GM21423 (cell line): ENCODE data around the gene CMTM8.

ENCODE experiments used
- ATAC-seq: cut with Tn5 transposase; IDR thresholded peaks from one replicate; pipeline ENCODE4 v1.9.1; 2021; ENCODE audit warnings: mild to moderate bottlenecking, moderate library complexity; ENCODE audit not compliant: unreplicated experiment

Gene CMTM8

DNA sequence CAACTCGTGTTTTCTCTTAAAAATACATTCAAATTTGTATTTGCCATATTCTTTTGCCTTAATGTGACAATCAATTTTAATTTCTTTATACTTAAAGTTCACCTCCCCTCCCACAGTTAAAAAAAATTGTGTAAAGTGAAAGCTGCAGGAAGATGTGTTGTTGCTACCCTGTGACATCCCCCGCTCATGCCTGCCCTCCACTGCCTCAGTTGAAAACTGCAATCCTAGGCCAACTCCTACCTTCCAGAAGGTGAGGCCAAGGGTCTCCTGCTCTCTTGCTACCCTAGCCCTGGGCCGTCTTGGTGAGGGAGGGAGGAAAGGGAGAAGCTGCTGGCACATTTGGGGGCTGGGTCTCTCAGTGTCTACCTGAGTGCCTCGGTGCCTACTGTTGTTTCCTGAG is 96.2 kb downstream of the CMTM8 start:
- no peak for ATAC-seq

DNA sequence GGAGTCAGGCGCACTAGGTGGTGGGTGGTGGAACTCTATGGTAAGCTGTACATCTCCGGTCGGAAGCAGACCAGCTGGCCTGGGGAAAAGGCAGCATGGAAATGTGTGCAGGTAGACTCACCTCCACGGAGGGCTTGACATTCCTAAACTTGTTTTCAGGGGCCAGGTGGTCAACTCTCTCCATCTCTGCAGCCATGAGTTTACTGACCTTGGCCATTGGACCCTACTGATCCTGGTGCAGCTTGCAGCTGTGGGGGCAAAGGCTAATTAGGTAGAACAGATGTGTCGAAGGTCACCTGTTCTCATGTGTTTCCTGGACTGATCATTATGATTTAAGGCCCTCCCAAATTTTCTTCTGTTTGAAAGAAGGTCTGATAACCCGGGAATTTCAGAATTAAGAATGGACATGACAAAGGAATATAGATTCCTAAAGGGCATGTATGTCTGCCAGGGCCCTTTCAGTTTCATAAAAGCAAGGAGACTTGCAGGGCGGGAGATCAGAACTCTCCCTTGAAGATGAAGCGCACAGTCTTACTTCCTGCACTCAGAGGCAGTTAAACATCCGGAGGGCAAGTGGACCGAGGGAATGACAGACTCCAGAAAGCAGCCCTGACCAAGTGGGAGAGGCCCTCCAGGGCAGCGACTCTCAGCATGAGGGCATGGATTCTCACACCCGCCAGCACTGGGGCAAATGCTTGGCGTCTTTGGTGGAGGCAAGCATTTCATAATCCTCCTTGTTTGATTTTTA is 97.1 kb downstream of the CMTM8 start:
- no peak for ATAC-seq

DNA sequence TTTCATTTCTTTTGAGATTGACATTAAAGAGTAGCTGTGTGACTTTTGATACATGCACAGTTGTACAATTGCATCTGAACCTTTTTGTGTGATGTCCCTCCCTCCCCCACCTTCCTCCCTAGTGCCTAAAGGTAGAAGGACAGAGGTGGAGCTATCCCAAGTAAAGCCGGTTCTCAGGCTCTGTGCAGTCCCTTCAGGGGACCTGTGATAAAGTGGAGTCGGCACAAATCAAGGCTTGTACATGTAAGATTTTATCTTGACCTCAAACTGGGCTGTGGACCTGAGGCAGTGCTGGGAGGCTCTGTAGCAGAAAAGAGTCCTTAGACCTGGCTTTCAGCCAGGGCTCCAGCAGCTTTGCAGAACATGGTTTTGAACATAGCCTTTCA is 97.6 kb downstream of the CMTM8 start:
- ATAC-seq: no peak

DNA sequence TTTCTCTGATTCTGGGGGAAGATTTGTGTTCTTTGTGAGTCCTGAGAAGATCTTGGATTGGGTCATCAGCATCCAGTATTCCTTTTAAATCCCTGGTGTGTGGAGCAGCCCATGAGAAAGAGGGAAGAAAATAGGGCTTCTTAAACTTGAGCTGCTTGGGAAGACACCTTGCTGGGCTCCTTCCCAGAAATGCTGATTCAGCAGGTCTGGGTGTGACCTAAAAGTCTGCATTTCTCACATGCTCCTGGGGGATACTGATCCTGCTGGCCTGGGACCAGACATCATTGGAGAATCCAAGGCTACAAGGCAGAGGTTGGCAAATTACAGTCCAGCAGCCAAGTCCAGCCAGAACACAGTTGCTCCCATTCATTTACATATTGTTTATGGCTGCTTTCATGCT is 99.0 kb downstream of the CMTM8 start:
- ATAC-seq: no peak

DNA sequence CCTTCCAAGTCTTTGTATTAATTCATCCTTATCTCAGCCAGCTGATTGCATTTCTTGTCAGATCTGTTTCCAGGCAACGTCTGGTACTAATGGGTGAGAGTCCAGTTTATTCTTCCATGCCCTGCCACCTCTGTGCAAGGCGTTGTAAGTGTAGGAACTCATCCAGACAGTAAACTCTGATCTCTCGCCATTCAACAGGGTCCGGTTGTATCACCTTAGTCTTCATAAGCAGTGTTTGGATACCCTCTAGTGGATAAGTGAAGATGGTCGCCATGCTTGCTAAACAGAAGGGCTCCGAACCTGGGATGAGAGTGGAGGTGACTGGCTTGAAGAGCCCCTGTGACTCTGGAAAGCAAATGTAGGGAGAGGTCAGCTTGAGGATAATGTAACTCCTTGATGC is 101.6 kb downstream of the CMTM8 start:
- ATAC-seq: no peak

DNA sequence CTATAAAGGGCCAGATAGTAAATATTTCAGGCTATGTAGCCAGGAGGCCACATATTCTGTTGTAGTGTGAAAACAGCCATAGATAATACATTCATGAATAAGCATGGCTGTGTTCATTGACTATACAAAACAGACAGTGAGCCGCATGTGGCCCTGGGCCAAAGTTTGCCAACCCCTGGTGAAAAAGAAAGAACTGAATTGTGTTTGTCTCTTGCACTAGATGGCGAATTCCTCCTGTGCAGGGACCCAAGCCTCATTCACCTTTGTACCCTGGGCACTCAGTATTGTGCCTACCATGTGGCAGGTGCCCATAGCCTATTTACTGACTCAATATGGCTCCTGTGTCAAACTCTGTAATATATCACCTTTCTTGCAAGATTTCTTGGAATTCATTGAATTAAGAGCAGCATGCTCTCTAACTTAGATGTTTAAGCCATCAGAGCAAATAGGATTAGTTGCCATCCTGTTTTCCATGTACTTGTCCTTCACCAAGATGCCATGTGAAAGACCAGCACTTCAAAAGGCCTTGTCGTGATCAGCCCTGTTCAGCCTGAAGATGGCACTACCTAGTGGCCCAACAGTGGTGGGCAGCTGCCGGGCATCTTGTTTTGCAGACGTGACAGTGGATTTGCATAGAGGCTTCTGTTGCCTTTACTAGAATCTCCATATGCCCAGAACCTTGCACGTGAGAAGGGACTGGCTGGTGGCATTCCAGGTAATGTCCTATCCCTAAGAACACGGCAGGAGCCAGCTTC is 102.3 kb downstream of the CMTM8 start:
- ATAC-seq: no peak

DNA sequence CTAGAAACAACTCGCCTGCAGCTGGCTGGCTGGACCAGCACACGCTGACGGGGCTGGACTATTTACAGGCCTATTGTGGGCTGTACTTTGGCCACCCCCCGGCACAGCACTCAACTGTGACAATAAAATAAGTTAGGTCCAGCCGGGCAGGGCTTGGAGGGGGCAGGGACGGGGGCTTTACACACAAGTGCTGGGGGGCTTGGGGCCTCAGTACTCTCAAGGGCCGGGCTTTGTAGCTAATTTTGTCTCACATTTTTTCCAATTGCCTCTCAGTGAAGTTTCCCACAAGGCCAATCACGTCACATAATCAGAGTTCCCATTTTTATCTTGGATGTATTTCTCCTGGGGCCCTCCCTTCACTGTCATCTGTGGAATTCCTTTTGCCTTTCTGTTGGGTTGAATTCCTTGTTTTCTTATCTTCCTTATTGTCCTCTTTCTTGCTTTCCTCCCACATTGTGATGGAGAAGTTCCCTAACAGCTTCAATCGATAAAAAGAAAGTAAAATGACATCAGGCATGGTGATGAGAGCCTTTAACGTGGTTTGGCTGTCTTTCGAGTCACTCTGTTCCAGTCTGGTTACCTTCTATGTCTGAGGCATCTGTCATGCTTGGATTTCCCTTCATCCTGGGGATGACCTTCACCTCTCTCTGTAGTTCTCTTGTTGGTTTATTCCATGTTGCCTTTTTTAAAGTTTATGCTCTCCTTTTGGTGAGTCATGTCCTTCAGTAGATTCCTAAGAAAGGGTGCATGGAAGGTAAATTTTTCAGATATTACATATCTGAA is 109.1 kb downstream of the CMTM8 start:
- no peak for ATAC-seq

DNA sequence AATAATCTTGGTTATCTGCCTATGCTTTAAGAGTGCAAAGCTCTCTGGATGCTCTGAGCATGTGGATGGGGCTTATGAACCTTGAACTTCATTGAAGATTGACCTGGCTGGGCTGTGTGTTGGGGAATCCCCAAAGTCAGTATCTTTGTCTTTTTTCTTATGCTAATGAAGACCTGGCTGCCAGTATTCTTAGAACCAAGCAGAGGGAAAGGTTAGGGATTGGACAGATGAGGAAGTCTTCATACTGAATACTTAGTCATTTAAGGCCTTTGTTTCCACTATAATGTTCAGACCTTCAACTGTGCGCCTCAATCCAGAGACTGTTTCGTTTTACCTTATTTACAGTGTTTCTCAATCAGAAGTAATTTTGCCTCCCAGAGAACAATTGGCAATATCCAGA is 110.7 kb downstream of the CMTM8 start:
- no peak for ATAC-seq

DNA sequence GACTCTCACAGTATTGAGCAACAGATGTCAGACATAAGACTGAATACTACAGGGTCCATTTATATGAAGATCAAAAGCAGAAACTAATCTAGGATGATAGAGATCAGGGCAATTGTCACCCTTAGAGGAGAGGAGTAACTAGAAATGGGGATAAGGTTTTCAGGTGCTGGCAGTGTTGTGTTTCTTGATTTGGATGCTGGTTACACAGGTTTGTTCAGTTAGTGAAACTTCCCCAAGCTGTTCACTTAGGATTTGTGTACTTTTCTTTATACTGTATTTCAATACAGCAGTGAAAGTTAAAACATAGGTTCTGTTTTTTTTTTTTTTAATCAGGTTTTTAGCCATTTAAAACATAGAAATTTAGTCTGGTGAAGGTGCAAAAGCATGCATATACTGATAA is 114.1 kb downstream of the CMTM8 start:
- ATAC-seq: no peak

DNA sequence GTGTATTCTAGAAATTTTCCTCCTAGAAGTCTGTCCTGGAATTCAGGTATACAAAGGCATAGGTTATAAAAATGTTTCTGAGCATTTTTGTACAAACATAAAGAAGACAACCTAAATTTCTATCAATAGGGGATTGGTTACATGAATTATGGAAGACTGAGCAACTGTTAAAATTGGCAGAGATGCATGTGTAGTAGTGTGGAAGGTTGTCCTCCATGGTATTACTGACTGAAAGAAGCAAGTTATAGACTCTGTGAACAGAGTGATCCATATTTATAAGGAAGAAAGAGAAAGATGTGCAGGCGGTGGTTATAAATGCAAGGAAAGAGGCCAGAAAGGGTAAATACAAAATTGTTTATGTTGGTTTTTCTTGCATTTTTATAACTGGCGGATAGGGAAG is 114.9 kb downstream of the CMTM8 start:
- ATAC-seq: no peak

DNA sequence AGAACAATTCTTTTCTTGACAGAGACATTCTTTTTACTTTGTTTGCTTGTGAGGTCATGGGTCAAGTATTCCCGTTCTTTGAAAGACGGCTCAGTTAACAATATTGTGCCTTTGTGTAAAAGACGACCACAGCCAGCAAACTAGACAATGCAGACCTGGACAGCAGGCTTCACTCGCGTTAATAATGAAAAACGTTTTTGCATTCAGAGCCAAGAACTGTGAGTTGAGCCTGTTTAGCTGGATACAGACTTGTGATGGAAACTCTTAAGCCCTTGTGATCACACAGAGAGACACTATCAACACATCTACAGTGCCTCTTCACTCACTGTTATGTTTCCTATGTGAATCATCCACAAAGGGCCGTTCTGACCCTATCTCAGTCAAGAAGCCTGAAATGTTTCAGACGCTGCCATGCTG is 115.9 kb downstream of the CMTM8 start:
- ATAC-seq: no peak

DNA sequence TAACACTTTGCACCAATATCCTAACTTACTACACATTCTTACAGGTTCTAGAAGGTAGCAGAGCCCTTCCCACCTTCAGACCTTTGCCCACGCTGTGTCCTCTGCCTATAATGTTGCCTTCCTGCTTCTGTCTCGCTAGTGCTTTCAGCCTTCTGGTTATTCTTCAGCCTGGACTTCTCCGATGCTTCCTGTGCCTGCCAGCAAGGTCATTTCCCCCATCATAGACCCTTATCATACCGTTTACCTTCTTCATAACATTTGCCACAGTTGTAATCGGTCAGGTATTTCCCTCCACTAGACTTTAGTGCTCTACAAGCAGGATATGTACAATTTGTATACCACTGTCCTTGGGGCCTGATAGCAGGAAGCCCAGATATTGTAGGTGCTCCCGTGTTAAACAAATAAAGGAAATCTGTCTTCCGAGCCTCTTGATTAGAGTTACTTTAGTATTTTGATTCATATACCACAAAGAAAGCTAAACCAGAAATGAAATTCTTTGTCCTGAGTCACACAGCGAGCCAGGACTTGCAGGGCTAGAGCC is 117.3 kb downstream of the CMTM8 start:
- ATAC-seq: no peak

DNA sequence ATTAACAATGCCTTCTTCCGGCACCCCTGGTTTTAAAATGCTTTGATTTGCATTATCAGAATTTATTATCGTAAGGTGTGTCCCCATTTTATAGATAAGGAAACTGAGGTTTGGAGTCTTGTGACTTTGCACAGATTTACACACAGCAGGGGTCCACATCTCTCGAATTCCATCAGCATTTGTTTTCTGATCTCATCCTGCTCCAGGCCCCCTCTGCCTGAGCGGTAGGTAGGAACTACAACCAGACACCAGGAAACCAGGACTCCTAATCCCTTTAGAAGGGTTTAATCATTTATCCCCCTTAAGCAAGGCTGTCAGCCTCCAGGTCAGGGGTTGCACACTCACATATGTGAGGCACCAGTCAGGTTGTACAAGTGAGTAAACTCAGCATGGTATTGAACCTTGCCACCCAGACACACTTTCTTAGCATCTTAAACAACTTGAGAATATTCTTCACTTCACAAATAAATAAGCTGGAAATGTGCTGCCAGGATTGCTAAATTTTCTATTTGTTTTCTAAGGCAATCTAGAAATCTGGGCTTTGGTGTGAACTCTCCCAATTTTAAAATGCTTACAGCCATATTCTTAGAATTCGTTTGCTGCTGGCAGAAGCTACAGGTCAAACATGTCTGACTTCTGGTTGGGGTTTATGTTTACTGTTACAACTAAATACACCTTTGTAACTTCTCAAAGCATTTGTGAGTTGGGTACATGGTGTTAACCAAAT is 121.4 kb downstream of the CMTM8 start:
- ATAC-seq: no peak

DNA sequence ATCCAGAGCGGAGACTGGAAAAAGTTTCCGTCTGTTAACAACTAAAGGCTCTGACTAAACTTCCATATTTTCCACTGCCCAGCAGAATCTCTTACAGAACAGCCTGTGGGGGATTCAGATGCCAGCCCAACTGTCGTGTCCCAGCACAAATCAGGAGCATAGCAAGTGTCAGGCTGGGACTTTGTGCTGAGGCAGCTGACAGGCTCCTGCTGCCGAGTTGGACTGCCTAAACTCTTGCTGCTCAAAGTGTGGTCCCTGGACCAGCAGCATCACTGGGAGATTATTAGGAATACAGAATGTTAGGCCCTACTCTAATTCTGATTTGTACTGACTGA is 122.0 kb downstream of the CMTM8 start:
- no peak for ATAC-seq

DNA sequence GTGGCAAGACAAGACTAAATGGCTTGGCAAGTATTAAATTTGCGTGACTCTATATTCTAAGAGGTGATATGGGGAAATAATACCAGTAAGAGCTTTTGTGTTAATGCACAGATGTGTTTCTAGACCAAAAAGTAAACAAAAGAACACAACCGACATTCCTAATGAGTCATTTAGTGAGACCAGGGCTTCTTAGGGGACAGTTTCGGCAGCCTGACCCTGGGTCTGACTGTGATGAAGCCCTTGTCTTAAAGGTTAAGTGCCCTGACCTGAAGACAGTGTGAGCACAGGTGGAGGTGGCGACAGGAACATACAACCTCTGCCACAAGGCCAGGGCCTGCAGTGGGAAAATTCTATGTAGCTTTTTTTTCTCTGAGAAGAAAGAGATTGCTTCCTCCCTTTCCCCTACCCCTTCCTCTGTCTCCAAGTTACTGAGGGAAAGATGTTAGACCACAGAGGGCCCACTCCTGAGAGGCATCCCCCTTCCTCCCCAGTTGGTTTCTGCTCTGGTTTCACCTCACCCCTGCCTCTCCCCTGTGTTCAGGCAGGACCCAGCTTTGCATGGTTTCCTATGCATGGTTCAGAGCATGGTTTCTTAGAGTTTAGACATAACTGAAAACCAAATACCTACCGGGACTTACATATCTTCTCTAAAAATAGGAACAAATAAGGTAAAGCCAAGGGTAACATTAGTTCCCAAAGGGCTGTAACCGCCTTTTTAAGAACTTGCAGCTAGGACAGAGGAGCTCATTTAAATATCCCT is 128.3 kb downstream of the CMTM8 start:
- peak; percentile 54 for ATAC-seq

DNA sequence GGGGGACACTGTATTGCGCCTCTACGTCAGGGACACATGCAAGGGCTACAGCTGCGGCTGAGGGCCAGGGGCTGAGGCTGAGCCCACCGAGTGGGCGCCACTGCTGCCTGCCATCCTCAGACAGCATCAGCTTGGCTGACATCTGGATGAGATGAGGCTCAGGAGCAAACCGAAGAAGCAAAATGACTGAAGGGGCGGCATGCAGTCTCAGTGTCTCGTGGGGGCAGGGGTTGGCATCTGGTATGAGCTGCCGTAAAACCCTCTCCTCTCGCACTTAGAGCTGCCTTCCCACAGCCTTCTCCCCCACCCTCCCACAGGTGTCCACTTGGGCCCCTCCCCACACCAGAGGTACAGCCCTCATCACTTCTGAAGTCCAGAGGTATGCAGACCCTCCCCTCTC is 129.0 kb downstream of the CMTM8 start:
- no peak for ATAC-seq

DNA sequence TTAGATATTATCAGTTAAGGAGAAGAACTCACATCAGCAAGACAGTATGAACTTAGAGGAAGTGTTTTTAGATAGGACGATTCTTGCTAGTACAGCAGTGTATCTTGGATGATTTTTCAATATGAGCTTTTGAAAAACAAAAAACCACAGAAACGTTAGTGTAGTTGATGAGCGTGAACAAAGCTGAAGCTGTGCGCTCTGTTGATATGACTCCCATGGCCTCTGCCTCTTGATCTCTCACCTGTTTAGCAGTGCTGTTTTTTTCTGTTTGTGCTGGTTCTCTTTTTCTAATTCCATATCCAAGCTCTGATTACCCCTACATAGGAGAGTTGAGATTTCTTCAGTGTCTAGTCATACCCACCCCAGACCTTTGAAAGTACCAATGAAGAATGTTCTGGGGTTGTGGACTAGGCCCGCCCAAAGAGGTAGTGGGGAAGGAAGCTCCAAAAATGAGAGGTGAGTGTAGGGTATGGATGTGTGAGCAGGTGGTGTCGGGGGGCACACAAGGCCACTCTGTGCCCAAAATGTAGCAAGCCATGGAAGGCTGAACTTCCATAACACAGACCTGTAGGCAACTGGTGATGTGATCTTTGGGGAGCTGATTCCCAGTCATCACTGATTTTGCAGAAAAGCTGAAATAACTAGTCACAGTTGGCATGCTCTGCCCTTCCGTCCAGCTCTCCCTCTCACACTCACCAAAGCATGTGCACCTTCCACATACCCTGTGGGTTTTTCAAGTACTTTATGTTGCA is 133.2 kb downstream of the CMTM8 start:
- ATAC-seq: no peak

DNA sequence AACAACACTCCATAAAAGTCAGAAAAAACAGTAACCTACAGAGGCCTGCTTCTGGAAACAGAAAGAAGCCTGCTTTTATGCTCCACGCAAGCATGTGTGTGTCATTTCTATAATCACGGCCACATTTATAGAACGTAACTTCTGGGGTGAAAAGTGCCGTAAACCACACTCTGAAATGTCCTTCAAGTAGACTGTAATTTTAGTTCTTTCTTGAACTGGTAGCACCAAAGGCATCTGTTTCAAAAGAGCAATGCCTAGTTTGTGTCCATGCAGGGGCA is 133.7 kb downstream of the CMTM8 start:
- ATAC-seq: no peak

DNA sequence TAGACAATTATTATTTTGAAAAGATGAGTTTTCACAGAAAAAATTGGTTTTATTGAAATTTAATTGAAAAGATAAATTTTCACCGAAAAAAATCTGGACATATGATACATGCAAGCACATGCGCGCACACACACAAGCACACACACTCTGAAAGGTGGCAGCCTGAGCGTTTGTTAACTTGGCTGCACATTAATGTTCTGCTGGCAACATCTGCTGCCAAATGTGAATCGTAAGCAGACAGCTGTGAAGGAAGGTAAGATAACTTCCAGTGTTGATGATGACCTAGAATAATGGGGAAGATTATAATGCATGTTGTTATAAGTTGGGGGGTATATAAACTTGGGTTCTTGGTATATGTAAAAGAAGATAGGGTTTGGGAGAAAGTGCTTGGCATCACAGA is 134.8 kb downstream of the CMTM8 start:
- ATAC-seq: no peak

DNA sequence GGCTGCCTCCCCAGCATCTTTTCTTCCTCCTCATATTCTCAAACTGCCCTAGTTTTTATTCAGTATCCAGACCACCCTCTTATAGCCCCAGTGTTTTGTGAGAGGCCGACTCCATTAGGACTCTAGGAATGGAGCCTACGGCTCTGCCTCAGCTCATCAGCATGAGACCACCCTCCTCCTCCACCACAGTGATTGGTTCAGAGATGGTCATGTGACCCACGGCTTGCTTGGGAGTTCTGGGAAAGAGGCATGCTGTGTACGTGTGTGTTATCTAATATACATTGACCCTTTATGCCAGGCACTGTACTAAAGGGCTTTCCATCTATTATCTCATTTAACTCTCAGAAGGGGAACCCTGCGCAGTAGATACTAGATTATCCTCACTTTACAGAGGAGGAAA is 135.4 kb downstream of the CMTM8 start:
- ATAC-seq: no peak
